NK-92 treated with Interleukin-12 subunit alpha and Interleukin-12 subunit beta, amount 100 ng/mL, for 24 hours (cell line): ENCODE measurements around the gene ZMYM2.

ENCODE experiments used
- DNase-seq: peaks from one replicate; lab custom pipeline; 2025; lab: John Stamatoyannopoulos, UW

ZMYM2 gene

DNA sequence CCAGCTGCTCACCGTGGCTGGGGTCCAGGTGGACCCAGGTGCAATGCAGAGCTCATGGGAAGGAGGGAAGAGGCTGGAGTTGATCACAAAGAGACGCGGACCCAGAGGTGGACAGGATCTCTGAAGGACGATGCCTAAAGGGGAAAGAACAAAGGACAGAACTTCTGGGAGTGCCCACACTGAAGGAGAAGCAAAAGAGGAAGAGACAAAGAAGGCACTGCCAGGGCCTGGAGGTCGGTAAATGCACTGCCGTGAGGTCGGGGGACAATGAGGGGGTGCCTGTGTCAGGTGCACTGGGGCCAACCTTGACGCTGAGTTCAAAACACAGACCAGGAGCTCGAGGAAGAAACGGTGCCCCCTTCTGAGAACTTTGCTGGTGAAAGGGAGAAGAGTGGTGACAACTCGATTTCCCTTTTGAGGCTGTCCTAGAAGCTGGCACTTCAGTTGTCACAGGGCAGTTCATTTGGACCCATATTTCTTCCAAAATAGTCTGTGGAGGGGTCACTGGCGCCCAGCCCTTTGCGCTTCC, 146.7 kb downstream of the ZMYM2 start:
- DNase-seq: no peak

DNA sequence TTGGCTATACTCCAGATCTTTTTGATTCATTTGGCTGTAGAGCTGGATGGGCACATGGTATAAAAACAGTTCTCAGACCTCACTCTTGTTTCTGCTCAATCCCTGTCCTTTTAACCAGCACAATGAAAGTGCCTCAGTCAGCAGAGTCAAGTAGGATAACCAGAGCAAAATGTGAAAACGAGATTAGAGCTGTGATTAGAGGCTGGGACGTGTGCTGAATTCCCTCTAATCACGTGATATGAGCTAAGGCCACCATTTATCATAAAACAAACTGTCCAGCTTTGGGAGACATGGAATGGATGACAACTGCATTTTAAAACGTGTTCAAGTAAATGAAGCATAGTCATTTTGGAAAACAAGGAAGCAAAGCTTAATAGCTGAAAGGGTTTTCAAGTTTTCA, 148.2 kb downstream of the ZMYM2 start:
- no peak for DNase-seq

DNA sequence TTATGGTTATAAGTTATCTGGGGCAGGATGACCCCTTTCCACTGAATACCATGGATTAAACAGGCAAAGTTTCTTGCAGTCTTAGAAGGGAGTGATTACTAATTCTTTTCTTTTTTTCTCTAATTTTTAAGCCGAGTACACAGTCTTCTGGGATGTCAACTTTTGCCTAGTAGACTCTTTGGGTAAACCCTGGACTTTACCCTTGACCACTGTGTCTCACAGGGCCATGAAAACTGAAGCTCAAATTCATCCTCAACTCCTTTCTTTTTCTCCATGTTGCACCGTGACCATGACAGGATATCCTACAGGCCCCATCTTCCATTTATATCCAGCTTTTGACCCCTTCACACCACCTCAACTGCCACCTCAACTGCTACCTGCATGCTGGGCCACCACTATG, 150.5 kb downstream of the ZMYM2 start:
- DNase-seq: no peak

DNA sequence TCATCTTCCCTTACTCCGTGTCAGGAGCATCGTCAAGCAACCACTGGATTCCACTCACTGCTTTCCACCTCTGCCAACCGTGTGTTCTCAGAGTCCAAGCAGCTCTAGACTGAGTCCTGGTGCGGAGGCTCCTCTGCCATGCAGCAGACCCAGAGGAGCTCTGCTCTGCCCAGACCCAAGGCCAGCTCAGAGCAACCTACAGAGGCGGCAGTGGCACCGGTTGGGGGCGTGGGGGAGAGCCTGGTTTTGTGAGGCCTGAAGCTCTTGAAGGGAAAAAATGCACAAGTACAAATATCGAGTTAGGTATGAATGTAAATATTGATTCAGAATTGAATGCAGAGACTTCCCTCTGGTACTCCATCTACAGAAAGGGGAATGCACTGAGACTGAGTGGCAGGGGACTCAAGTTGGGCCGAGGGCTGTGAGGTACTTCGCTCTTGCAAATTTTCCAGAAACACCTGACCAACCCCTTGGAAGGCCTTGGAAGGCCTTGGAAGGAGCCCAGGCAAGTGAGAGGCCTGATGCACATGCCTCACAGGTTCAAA, 155.6 kb downstream of the ZMYM2 start:
- no peak for DNase-seq

DNA sequence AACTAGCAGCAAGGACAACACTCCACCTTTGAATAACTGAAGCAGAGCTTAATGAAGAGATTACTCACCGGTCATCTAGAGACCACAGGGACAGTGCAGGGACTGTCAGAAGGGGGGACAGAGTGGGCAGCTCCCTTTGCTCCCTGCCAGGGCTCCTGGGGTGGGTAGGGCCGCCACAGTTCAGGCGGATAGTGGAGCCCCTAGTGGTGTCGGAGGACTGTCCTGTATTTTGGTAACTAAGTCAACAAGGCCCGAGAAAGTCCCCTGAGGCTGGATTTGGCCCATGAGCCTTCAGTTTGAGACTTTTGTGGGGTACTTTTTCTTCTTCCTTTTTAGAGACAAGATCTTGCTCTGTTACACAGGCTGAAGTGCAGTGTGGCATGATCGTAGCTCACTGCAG, 157.7 kb downstream of the ZMYM2 start:
- no peak for DNase-seq

DNA sequence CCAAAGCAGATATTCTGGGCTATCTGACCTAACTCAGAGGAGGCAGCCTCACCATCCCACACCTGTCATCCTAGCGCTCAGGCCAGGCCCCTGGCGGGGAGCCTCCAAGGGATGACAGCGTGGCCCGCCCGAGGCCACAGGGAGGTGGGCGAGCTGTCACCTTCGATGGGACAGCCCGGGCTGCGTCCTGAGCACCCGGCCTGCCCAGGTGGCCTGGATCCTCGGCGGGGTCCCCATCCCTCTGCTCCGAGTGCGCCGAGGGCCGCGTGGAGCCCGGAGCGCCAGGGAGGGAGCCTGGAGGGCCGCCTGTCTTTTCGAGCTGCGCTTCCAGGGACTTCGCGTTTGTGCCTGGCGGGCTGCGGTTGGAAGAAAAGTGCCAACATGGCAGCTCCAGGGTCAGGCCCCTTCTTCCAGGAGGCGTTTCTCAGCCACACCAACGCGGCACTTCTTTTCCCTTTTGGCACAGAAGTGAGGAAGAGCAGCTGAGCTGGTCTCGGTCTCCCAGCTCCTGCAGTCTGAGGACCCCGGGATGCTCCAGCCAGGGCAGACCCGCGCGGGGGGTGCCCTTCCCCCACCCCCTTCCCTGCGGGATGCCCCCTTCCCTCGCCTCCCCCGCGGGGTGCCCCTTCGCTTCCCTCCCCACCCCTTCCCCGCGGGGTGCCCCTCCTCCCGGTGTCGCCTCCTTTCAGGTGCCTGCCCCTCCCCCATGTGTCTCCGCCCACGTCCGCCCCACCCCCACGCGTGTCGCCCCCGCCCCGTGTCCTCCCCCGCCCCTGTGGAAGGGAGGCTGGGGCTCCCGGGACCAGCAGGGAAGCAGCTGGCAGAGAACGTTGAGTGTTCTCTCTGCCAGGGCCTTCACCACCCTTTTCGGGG, 160.0 kb downstream of the ZMYM2 start:
- no peak for DNase-seq

DNA sequence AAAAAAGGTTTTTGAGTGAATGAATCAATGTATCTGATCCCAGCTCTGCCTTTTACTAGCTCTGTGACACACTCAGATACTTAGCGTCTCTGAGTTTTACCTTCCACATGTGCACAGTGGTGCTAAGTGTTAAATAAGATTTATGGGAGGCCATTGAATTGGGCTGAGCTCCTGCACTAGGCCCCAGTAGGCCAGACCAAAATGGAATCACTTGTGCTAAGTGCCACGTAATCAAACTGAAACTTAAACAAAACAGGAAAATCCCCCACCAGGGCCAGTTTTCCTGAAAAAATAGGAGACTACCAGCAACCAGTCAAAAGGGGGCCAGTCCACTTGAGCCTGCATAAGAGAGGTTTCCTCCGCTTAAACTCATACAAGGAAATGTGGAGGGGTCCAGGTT, 161.4 kb downstream of the ZMYM2 start:
- DNase-seq: no peak

DNA sequence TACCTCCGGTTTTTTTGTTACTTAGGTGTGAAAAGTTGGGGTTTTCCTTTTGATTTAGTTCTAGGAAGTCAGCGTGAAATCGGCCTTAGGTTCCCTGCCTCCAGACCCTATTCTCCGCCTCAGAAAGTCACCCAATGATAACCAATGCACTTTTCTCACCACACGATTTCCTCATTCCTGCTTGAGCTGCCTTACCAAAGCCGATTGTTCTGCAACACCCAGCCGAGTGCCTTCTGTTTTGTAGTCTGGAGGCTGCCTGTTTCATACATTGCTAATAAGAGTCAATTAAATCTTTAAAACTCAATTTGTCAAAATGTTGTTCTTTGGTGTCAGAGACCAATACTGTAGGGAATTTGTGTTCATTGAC, 162.6 kb downstream of the ZMYM2 start:
- DNase-seq: no peak

DNA sequence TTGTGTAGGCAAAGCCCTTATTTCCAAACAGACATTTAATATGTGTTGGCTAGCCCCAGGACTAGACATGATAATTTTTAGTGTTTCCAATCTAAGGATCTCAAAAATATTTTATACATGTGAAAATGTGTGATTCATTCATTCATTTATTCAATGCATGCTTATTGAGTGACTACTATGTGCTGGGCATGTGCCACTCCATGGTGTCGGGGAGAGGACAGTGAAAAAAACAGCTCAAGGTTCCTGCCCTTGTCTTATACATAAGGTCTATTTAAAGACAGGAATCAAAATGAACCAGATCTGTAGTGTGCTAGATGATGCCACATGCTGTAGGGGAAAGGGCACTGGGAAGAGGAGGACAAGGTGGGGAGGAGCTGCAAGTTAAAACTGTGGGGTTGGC, 165.8 kb downstream of the ZMYM2 start:
- no peak for DNase-seq

DNA sequence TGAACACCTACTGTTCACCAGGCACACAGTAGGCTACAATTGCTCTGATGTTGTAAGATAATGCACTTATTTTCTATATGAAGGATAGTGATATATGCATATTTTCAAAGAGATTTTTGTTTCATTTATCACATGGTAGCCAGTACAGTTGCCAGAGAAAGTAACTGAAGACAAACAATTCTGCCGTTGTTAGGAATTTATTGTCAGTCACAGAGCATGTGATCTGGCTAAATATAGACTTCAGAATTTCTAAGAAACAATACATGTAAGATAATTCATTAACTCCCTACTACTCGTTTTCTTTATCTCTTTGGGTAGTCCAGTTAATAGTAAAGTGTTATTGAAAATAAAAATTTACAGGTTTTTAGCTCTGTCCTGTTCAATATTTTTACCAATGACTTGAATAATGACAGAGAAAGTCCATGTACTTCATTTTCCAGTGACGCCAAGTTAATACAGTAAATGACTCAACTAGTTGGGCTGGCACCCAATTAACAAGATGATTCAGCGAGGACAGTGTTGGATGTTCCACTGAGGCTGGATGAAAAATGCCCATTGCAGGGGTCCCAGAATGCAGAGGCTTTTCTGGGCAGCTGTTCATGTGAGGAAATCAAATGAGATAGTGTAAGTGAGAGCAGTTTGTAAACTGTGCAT, 166.7 kb downstream of the ZMYM2 start:
- no peak for DNase-seq

DNA sequence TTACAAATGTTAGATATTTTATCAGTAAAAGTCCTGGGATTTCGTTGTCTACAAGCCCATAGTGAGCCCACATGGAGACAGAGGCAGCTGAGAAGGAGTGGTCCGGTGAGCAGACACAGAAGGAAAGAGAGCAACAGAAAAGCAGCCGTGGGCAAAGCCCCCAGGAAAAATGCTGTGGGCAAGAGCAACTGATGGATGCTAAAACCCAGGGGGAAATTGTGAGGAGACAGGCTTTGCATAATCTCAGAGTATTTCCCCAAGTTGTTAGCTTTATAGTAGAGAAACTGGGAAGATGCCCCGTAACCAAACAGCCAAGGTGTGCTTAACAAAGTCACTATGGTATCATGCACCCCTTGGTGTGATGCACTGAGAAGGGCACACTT, 167.2 kb downstream of the ZMYM2 start:
- no peak for DNase-seq

DNA sequence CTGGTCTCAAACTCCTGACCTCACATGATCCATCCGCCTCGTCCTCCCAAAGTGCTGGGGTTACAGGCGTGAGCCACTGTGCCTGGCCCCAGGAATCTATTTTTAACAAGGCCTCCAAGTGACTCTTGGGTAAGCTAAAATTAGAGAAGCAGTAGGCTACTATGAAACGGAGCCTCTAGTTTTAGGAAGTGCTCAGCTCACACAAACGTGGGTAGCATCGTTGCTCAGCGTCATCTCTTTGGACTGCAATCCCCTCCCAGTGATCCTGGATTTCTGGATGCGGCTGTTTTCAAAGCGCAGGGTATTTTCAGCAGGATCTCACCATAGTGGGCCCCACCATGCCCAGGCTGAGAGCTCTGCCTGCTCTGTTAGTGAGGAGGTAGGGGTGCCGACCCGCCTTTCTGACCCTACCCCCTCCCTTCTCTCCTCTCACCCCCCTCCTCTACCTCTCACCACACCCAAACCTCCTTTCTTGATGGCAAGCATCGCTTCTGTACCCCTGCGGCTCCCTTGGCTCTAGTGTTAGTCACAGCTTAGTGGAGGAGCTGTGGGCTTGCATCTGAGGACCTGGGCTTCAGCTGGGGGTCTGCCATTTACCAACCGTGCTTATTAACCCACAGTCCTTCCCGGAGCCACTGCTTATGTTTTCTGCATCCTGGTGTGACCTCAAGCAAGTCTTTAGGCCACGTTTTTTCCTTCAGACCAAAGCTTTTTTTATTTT, 168.2 kb downstream of the ZMYM2 start:
- DNase-seq: no peak

DNA sequence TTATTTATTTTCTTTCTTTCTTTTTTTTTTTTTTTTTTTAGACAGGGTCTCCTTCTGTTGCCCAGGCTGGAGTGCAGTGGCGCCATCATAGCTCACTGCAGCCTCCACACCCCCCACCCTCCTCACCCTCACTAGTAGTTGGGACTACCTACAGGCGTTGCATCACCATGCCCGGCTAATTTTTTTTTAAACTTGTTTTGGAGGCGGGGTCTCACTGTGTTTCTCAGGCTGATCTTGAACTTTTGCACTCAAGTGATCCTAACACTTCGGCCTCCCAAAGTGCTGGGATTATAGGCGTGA, 168.7 kb downstream of the ZMYM2 start:
- no peak for DNase-seq

DNA sequence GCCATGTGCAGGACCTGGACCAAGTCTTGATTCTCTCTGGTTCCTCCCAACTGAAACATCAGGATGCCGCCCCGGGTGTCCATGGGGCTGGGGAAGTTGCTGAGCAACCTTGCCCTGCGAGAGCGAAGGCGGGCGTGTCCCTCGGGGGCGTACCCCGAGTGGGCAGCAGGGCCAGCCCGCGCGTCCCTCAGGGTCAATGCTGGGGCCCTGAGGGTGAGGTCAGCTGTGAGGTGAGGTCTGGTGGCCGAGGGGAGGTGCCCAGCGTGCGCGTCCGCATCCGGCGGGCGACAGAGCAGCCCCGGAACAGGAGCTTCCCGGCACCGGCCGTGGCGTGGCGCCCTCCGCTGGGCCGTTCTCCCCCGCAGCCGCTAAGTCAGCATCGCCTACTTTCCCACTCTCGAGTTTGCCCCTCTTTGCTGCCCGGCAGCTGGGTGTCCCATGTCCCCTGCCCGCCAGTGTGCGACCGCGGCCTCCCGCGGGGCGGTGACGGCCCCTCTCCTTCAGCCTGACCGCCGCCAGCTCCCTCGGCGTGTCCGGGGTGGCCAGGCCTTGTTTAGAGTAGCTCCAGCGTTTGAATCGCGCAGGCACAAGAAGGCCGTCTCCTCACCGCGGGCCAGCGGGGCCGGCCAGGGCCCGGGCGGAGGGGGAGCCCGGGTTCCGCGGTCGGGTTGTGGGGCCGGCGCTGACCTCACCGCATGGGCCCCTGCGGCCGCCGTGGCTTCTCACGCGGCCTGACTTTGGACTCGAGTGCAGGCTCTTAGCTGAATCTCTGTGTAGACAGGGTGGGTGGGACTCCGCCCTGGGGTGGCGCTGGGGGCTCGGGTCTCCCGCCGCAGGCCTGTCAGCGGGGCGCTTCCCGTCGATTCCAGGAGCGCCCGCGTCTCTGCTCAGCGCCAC, 169.3 kb downstream of the ZMYM2 start:
- DNase-seq: no peak

DNA sequence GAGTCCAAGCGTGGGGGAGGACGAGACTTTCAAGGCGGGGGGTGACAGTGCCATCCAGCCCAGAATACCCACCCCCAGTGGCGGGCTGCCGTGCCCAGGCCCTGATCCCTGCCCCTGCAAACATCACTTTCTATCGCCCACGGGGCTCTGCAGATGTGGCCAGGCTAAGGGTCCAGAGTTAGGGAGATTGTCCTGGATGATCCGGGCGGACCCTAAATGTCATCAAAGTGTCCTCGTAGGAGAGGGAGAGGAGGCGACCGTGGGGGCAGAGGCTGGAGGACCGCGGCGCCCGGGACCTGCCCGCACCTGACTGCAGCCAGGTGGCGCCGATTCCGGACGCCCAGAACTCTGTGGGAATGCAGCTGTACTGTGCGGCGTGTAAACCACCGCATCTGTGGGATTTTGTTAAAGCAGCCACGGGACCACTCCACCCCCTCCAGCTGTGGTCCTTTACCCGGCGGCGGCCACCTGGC, 170.0 kb downstream of the ZMYM2 start:
- DNase-seq: no peak

DNA sequence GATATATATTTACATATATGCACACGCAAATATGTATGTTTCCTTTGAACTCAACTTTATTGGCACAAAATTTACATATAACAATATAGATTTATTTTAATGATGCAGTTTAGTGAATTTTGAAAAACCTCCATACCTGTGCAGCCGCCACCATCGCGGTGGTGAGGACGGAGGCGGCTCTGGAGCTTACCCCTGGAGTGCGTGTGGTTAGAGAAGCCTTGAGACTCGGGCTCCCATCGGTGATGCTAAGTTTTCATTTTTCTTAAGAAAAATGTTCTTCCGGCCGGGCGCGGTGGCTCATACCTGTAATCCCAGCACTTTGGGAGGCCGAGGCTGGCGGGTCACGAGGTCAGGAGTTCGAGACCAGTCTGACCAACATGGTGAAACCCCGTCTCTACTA, 170.5 kb downstream of the ZMYM2 start:
- DNase-seq: no peak

DNA sequence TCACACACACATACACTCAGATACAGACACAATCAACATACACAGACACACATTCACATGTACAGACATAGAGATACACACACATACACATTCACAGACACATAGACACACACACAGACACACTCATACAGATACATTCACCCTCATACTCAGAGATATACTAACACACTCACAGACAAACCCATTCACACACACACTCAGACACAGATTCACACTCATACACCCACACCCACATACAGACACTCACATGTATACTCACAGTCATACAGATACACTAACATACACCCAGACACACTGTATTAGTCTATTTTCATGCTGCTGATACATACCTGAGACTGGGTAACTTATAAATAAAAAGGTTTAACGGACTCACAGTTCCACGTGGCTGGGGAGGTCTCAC, 171.5 kb downstream of the ZMYM2 start:
- DNase-seq: no peak

DNA sequence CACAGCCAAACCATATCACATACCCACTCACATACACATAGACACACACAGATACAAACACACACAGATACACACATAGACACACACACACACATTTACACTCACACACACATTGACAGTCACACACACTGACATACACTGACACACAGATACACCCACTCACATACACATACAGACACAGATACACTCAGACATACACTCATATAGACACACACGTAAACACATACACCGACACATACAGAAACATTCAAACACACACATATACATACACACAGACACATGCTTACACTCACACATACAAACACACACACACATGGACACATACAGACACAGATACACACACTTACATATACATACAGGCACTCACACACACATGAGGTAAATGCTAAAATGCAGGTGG, 172.1 kb downstream of the ZMYM2 start:
- no peak for DNase-seq

DNA sequence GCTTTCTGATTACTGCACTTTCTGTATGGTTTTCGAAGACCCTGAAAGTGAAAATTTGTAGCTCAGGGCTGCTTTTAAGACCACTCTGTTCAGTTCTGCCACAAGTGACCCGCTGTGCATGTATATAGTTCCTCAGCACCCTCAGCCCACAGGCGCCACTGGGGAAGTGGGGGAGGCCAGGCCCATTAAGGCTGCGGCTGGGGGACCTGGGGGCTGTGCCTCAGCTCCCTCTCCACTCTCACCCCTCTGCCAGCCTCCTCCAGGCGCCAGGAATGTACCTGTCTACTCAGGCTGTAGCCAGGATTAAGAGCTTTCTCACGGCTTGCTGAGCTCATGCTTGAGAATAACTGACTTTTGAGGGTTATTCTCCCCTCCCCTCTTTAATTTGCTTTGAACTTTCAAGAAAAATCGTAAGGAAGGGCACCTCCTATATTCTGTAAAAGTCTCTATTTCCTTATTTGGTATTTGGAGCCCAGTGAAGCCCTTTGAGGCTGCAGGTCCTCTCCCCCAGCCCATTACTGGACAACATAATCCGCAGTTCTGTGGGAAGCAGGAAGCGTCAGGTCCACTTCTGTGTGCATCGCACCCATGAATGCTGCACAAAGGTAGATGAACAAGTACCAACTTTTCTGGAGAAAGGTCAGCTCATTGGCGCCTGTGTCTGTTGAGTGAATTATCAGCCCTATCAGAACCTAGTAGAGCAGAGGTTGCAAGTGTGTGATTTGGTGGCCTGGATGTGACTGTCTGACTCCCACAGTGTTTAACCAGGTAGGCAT, 172.7 kb downstream of the ZMYM2 start:
- DNase-seq: no peak

DNA sequence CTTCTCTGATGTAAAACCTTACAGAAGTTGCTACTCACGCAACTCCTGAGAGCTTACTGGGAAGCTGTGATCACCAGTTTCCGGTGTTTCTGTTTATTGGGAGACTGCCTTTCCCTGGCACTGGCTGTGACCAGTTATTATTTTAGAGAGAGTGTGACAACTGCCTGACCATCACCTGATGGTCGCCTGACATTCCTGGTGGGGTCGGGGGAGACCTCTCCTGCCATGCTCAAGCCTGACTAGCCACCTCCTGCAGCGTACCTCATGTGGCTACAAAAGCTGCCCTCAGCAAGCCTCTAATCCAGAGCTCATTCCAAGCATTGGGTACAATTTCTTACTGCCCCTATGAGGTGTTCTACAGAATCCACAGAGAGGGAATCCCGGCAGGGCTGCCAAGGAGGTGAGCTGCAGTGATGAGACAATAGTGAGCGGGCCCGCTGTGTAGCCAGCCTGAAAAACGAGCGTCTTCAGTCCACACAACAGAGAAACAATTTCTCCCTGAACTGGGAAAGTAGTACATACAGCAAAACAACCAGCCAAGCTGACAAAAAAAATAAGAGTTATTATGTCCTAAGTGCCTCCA, 173.6 kb downstream of the ZMYM2 start:
- no peak for DNase-seq

DNA sequence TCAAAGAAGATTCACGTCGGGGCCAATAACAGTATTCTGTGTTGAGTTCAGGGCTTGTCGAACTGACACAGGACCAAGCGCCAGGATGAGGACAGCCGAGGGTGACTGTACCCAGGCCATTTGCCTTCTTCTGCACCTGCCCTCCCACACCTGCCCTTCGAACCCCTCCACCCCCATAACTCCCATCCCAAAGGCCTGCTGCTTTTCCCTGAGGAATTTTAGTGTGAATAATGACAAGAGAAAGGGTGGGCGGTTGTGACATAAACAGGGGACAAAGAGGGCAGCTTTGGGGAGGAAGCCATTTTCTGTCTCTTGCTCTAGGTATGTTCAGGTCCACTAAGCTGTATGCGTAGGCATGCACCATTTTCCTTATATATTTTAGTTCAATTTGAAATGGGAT, 176.2 kb downstream of the ZMYM2 start:
- DNase-seq: no peak
